OCI-LY3 (cell line): ENCODE measurements around the gene DNAJA2.
"Not testable (repeated sequence)": the region's sequence is repeated elsewhere in the genome, so short reads cannot be mapped to it uniquely, and the experiment has no call there.

Experiments
- H2AFZ ChIP-seq: fragments of 200-600, 300-600 bp; shearing (Covaris generic); 2 replicates; pipeline ENCODE4 v1.6.0; 2014; ENCODE audit warnings: antibody characterized with exemption, low read depth, low read length
- H3K27ac ChIP-seq: fragments of 200-600, 300-600 bp; sonication (generic); 2 replicates; pipeline ENCODE4 v1.5.1; 2014; ENCODE audit warnings: mild to moderate bottlenecking, low read length, moderate library complexity, mixed read lengths
- H3K27me3 ChIP-seq: fragments of 200-600, 300-600 bp; sonication (generic); 2 replicates; pipeline ENCODE4 v1.6.1; 2014; ENCODE audit warnings: low read depth, low read length, mixed read lengths
- H3K36me3 ChIP-seq: fragments of 200-600, 300-600 bp; sonication (generic); replicated peaks from 2 replicates; pipeline ENCODE3; 2014; ENCODE audit warnings: low read depth, low read length, mixed read lengths
- H3K4me1 ChIP-seq: fragments of 300-600, 200-600 bp; sonication (generic); 2 replicates; pipeline ENCODE4 v1.6.1; 2014; ENCODE audit warnings: low read length, mixed read lengths
- H3K4me2 ChIP-seq: fragments of 200-600, 300-600 bp; sonication (generic); 2 replicates; pipeline ENCODE4 v1.6.1; 2014; ENCODE audit warnings: low read length, mixed read lengths
- H3K4me3 ChIP-seq: fragments of 300-600, 200-600 bp; sonication (generic); 2 replicates; pipeline ENCODE4 v1.5.1; 2014; ENCODE audit warnings: antibody characterized with exemption, mild to moderate bottlenecking, low read length, moderate library complexity
- H3K79me2 ChIP-seq: fragments of 300-600, 200-600 bp; shearing (Covaris generic); 2 replicates; pipeline ENCODE4 v1.6.1; 2014; ENCODE audit warnings: mild to moderate bottlenecking, low read length, mixed read lengths
- H3K9ac ChIP-seq: fragments of 300-600, 200-600 bp; shearing (Covaris generic); 2 replicates; pipeline ENCODE4 v1.6.0; 2014; ENCODE audit warnings: mild to moderate bottlenecking, low read length, moderate library complexity
- H3K9me3 ChIP-seq: fragments of 200-600, 300-600 bp; shearing (Covaris generic); 2 replicates; pipeline ENCODE4 v1.6.1; 2014; ENCODE audit warnings: low read length, mixed read lengths; ENCODE audit not compliant: insufficient read depth
- H4K20me1 ChIP-seq: fragments of 200-600, 300-600 bp; sonication (generic); 2 replicates; pipeline ENCODE4 v1.6.1; 2016; ENCODE audit warnings: low read length, mixed read lengths; ENCODE audit not compliant: insufficient read depth
- EZH2phosphoT487 ChIP-seq: fragments of 200-600 bp; shearing (Covaris generic); IDR thresholded peaks from 2 replicates; pipeline ENCODE4 v1.6.1; 2018; ENCODE audit warnings: antibody characterized with exemption, mixed run types, low read depth
- TF ChIP-seq, protein P1 (sequence below): fragments of 200-600, 300-600 bp; sonication (generic); IDR thresholded peaks from 2 replicates; pipeline ENCODE4 v1.5.1; 2014; ENCODE audit warnings: antibody characterized with exemption, low read length, low read depth

DNAJA2 gene

DNA sequence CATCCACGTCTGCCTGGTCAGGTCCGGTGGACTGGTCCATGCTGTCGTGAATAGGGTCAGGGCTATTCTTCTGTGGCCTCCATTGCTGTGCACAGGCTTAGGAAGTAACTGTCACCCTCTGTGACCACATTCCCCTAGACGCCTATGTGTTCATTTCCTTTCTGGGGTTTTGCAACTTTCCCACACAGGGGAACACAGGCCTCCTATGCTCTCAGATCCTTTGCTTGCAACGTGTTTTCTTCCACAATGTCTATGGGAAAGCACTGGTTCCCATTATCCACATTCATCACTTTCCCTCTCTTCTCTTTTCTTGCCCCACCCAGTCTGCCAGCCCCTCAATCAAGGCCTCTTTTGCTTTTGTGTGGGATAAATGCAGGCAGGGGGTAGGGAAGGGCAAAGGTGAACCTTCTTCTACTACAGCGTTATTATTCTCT is 43.2 kb upstream of the DNAJA2 start:
- no peaks in the 10 kb centered on the region for H3K79me2 ChIP-seq

DNA sequence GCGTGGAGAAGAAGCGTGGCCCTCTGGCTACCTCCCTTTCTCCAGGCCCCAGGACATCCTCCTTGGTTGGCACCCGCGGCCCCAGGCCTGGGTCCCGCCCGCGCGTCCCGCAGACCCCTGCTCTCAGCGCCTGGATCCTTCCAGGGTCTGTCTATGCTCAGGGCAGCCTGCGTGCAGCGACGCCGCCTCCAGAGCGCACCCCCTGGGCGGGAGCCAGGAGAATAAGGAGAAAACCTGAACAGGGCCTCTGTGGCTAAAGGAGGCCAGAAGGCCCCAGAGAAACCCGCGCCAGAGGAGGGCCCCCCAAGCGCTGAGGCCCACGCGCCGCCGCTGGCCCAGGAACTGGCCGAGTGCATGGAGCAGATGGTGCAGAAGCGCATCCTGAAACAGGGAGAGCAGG is 40.4 kb upstream of the DNAJA2 start:
- Histone ChIP-seq H3K9me3 (no peaks in the 10 kb centered on the region), H3K4me2 (no peak overlapping the region), H3K27me3 (no peaks in the 10 kb centered on the region), H4K20me1 (no peaks in the 10 kb centered on the region), H3K79me2 (no peaks in the 10 kb centered on the region), H2AFZ (no peak overlapping the region), H3K4me3 (no peak overlapping the region), H3K27ac (no peak overlapping the region), H3K4me1 (peaks cover 16% of the 10 kb centered on the region), H3K9ac (no peak overlapping the region), H3K36me3 (no peaks in the 10 kb centered on the region)
- TF ChIP-seq, protein P1, sequence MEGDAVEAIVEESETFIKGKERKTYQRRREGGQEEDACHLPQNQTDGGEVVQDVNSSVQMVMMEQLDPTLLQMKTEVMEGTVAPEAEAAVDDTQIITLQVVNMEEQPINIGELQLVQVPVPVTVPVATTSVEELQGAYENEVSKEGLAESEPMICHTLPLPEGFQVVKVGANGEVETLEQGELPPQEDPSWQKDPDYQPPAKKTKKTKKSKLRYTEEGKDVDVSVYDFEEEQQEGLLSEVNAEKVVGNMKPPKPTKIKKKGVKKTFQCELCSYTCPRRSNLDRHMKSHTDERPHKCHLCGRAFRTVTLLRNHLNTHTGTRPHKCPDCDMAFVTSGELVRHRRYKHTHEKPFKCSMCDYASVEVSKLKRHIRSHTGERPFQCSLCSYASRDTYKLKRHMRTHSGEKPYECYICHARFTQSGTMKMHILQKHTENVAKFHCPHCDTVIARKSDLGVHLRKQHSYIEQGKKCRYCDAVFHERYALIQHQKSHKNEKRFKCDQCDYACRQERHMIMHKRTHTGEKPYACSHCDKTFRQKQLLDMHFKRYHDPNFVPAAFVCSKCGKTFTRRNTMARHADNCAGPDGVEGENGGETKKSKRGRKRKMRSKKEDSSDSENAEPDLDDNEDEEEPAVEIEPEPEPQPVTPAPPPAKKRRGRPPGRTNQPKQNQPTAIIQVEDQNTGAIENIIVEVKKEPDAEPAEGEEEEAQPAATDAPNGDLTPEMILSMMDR: no peak
- no peak for TF ChIP-seq EZH2phosphoT487

More for the DNA sequence above, 43.2 kb upstream of the DNAJA2 start:
- H3K4me3 ChIP-seq: no peak overlapping the region
- no peak for TF ChIP-seq EZH2phosphoT487
- TF ChIP-seq, protein P1: no peak
- no peaks in the 10 kb centered on the region for H4K20me1 ChIP-seq
- H3K4me1 ChIP-seq: peaks cover 20% of the 10 kb centered on the region
- H3K36me3 ChIP-seq: no peaks in the 10 kb centered on the region
- H3K27ac ChIP-seq: no peak overlapping the region
- no peaks in the 10 kb centered on the region for H3K9me3 ChIP-seq
- H3K9ac ChIP-seq: no peak overlapping the region
- H3K27me3 ChIP-seq: no peaks in the 10 kb centered on the region
- H2AFZ ChIP-seq: no peak overlapping the region
- H3K4me2 ChIP-seq: no peak overlapping the region

DNA sequence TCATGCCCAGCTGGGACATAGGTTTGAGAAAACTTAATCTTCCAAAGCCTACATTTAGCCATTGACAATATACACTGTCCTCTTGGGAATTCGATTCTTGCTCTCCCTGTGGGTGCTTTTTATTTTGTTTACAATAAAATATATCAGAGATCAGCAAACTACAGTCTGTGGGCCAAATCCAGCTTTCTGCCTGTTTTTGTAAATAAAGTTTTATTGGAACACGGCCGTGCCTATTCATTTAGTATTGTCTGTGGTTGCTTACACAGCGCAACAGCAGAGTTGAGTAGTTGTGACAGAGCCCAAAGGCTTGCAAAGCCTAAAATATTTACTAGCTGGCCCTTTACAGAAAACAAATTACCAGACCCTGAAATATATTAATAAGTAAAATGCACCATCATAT is 39.7 kb upstream of the DNAJA2 start:
- no peaks in the 10 kb centered on the region for H3K27me3 ChIP-seq
- no peaks in the 10 kb centered on the region for H3K9me3 ChIP-seq
- no peaks in the 10 kb centered on the region for H4K20me1 ChIP-seq
- TF ChIP-seq EZH2phosphoT487: no peak
- TF ChIP-seq, protein P1: no peak
- no peak overlapping the region for H3K4me2 ChIP-seq
- H3K4me1 ChIP-seq: peaks cover 10% of the 10 kb centered on the region
- H3K4me3 ChIP-seq: no peak overlapping the region
- no peak overlapping the region for H2AFZ ChIP-seq
- no peaks in the 10 kb centered on the region for H3K36me3 ChIP-seq
- no peaks in the 10 kb centered on the region for H3K79me2 ChIP-seq
- H3K9ac ChIP-seq: no peak overlapping the region
- H3K27ac ChIP-seq: no peak overlapping the region

DNA sequence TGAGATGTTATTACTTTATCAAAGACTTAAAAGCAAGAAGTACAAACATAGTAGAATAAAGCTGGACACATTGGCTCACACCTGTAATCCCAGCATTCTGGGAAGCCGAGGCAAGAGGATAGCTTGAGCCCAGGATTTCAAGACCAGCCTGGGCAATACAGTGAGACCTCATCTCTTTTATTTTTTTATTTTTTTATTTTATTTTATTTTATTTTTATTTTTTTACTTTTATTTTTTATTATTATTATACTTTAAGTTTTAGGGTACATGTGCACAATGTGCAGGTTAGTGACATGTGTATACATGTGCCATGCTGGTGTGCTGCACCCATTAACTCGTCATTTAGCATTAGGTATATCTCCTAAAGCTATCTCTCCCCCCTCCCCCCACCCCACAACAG is 37.3 kb upstream of the DNAJA2 start:
- H3K4me1 ChIP-seq, H3K36me3 ChIP-seq, H3K27ac ChIP-seq, H3K4me2 ChIP-seq, H3K9ac ChIP-seq, H4K20me1 ChIP-seq, H3K79me2 ChIP-seq, H3K4me3 ChIP-seq, H2AFZ ChIP-seq, H3K27me3 ChIP-seq, H3K9me3 ChIP-seq: not testable (repeated sequence)

DNA sequence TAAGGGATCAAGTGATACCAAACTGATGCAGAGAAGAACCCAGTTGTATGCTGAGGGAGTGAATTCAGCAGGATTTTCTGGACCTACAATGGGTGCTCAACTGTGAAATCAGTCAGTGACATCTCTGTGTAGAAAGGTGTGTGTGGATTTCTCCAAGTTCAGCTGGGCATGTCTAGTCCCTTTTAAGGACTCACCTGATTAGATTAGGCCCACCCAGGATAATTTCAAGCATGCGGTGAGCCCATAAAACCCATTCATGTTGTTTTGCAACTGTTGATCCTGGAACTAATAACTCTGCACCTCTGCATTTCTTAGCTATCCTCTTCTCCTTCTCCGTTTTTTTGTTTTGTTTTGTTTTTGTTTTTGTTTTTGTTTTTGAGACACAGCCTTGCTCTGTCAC is 35.1 kb upstream of the DNAJA2 start:
- Histone ChIP-seq H3K79me2 (no peaks in the 10 kb centered on the region), H3K36me3 (no peaks in the 10 kb centered on the region), H3K9me3 (no peaks in the 10 kb centered on the region), H4K20me1 (no peaks in the 10 kb centered on the region), H3K9ac (no peak overlapping the region), H3K4me1 (no peaks in the 10 kb centered on the region), H3K4me3 (no peak overlapping the region), H3K4me2 (no peak overlapping the region), H3K27me3 (no peaks in the 10 kb centered on the region), H3K27ac (no peak overlapping the region), H2AFZ (no peak overlapping the region)
- TF ChIP-seq, protein P1: no peak
- no peak for TF ChIP-seq EZH2phosphoT487
